Measurements from ENCODE around the gene CNTF. TPM values are rescaled to one million over a fixed set of nuclear protein-coding genes. Genes with fewer than 3 reads are reported as not detected.

Gene CNTF
- total RNA-seq, 1 experiment from 2014 or later: 1.6 TPM

DNA sequence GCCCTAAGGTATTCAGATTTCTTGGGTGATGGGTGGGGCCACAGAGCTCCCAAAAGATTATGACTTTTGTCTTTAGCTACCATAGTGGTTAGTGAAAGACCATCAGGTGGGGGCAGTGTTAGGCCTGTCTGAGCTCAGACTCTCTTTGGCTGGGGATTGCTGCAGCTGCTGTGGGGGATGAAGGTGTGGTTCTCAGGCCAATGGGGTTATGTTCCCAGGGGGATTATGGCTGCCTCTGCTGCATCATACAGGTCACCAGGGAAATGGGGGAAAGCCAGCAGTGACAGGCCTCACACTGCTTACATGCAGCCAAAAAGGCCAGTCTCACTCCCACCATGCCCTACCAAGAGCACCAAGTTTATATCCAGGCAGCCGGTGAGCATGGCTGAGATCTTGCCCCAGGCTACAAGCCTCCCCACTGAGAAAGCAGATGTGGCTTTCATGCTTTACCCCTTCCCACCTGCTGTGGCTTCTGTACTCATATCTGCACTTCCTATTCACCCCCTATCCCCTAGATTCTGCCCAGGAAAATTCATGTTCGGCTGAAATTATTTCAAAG is 24.8 kb downstream of the CNTF start:
- H3K27me3 ChIP-seq: no peaks in the 10 kb centered on the region
- H3K36me3 ChIP-seq: no peaks in the 10 kb centered on the region
- H3K9me3 ChIP-seq (replicated peaks): no peaks in the 10 kb centered on the region
- DNase-seq: peak; percentile 78 to 86
- H3K27ac ChIP-seq: peak overlapping the region; percentile 55
- H3K4me3 ChIP-seq: no peak overlapping the region; the same call in 1 of the 2 replicates
- H3K4me1 ChIP-seq: peaks cover 14% of the 10 kb centered on the region

DNA sequence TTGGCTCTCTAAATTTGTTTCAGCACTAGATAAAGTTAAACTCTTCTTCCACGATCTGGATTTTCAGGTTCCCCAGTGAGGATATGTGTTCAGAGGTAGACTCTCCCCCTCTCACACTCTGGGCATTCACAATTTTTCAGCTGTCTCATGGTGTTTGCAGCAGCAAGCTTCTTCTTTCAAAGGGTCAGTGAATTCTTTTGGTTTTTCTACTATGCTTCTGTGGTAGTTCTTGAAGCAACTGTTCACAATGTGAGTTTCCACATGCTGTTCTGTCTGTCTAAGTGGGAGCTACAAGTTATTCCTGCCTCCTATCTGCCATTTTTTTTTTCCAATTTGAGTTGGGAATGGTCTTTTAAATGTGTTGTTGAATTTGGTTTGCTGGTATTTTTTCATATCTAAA is 25.4 kb downstream of the CNTF start:
- peaks cover 14% of the 10 kb centered on the region for H3K4me1 ChIP-seq
- H3K4me3 ChIP-seq: no peak overlapping the region; the same call in 1 of the 2 replicates
- H3K9me3 ChIP-seq (replicated peaks): no peaks in the 10 kb centered on the region
- H3K36me3 ChIP-seq: no peaks in the 10 kb centered on the region
- peak overlapping the region; percentile 55 for H3K27ac ChIP-seq
- peak in 1 of 2 experiments; percentile 40 for DNase-seq
- H3K27me3 ChIP-seq: no peaks in the 10 kb centered on the region

DNA sequence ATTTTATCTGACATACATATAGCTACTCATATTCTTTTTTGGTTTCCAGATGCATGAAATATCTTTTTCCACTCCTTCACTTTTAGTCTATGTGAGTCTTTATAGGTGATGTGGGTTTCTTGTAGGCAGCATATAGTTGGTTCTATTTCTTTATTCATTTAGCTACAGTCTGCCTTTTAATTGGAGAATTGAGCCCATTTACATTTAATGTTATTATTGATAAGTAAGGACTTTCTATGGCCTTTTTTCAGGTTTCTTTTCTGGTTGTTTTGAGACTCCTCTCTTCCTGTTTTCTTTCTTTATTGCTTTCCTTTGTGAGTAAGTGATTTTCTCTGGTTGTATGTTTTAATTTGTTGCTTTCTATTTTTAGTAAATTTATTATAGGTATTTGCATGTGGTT is 27.2 kb downstream of the CNTF start:
- no peak for DNase-seq
- H3K9me3 ChIP-seq (replicated peaks): no peaks in the 10 kb centered on the region
- no peak overlapping the region for H3K4me3 ChIP-seq
- no peaks in the 10 kb centered on the region for H3K27me3 ChIP-seq
- H3K36me3 ChIP-seq: no peaks in the 10 kb centered on the region
- H3K4me1 ChIP-seq: peaks cover 14% of the 10 kb centered on the region
- no peak overlapping the region for H3K27ac ChIP-seq

DNA sequence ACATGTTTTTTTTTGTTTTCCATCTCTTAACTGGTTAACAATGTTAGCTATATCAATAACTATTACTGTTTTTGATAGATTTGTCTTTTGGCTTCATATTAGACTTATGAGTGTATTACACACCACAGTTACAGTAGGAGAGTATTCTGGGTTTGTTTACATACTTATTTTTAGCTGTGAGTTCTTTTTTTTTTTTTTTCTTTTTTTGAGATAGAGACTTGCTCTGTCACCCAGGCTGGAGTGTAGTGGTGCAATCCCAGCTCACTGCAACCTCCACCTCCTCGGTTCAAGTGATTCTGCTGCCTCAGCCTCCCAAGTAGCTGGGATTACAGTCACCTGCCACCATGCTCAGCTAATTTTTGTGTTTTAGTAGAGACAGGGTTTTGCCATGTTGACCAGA is 28.0 kb downstream of the CNTF start:
- no peak for DNase-seq

DNA sequence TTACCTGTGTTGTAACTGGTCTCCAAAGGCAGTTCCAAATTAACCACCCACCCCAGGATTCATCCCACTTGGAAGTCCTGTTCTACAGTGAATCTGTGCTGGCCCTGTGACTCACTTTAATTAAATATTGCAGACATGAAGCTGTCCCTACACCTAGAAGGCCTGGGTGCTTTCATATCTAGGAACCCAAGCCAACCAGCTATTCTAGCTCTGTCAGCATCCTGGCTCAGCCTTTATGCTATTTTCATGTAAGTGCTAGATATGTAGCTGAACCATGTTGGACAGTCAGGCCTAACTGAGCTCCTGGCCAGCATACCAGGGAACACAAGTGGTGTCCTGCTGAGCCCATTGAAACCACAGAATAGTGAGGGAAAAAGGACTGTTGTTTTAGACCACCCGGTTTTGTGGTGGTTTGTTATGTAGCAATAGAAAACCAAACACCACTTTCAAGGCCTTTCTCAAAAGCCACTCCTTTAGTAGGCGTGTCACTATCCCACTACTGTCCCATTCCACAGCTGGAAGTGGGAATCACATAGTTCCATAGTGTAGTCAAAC is 30.3 kb downstream of the CNTF start:
- no peaks in the 10 kb centered on the region for H3K27me3 ChIP-seq
- H3K27ac ChIP-seq: no peak overlapping the region
- no peaks in the 10 kb centered on the region for H3K9me3 ChIP-seq (replicated peaks)
- peak in 1 of 2 experiments; percentile 21 for DNase-seq
- H3K4me3 ChIP-seq: no peak overlapping the region
- peaks cover 4% of the 10 kb centered on the region for H3K4me1 ChIP-seq
- H3K36me3 ChIP-seq: no peaks in the 10 kb centered on the region

More for the DNA sequence above, 28.0 kb downstream of the CNTF start:
- Histone ChIP-seq H3K9me3 (replicated peaks) (no peaks in the 10 kb centered on the region), H3K4me3 (no peak overlapping the region), H3K27ac (no peak overlapping the region), H3K4me1 (peaks cover 14% of the 10 kb centered on the region), H3K27me3 (no peaks in the 10 kb centered on the region), H3K36me3 (no peaks in the 10 kb centered on the region)

DNA sequence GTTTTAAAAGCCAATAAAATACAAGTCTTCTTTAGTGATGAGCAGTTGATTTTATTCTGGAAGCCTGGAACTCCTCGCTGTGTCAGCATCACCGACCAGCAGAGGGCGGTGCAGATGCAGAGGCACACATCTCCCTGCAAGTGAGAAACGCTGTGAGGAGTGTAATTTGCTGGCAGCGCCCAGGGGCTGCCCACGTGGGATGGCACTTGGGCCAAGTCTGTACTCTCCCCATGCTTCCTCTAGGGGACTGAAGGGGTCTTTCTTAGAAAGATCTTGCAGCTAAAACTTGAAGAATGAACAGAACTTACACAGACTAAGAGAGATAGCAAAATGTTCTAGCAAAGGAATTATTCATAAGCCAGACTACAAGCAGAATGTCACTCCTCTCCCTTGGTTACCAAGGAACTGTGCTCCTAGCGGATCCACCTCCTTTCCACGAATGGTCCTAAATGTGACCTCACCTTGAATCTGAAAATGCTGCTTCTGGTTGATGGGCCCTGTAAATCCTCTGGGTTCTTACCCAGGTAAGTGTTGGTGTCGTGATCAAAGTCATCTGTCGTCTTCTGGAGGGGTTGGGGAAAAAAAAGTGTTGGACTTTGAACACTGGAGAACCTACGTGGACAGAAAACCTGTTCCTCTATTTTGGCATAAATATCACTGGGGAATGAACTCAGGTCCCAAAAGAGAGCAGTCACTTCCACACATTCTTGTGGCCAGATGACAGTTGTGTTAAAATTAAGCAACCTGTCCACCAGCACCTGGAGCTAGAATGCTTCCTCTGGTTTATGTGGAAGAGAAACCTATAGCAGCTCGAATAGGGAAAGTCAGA is 31.8 kb downstream of the CNTF start:
- Histone ChIP-seq H3K27ac (no peak overlapping the region), H3K9me3 (replicated peaks) (no peaks in the 10 kb centered on the region), H3K4me3 (no peak overlapping the region), H3K4me1 (no peaks in the 10 kb centered on the region), H3K36me3 (no peaks in the 10 kb centered on the region), H3K27me3 (no peaks in the 10 kb centered on the region)
- peak; percentile 57 to 77 for DNase-seq

DNA sequence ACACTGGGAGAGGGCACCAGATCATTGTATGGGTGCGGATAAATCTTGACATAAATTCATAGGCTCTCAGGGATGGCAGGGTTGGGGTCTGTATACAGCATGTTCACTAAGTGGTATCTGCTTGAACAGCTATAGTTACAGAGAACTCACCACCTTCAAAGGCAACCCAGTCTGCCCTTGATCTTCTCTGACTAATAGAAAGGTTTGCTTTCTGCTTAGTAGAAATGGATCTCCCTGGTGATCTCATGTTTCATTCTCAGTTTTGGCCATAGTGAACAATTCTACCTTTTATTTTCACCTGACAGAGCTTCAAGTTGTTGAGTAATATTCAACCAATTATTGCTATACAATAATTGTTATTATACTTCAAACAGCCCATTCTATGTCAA is 32.4 kb downstream of the CNTF start:
- Histone ChIP-seq H3K27ac (no peak overlapping the region), H3K27me3 (no peaks in the 10 kb centered on the region), H3K4me3 (no peak overlapping the region), H3K36me3 (no peaks in the 10 kb centered on the region), H3K4me1 (no peaks in the 10 kb centered on the region), H3K9me3 (replicated peaks) (no peaks in the 10 kb centered on the region)
- DNase-seq: no peak

DNA sequence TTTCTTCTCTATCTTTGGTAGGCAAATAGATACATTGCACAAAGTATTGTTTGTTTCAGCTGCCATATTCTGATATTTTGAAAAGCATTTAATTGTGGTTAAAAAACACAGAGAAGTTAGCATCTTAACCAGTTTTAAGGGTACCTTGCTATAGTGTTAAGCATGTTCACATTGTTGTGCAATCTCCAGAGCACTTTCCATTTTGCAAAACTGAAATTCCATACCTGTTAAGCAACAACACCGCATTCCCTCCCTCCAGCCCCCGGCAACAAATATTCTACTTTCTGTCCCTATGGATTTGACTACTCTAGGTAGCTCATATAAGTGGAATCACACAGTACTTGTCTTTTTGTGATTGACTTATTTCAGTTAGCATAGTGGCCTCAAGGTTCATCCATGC is 33.9 kb downstream of the CNTF start:
- no peak for DNase-seq
- no peak overlapping the region for H3K27ac ChIP-seq
- H3K27me3 ChIP-seq: no peaks in the 10 kb centered on the region
- H3K4me1 ChIP-seq: no peaks in the 10 kb centered on the region
- H3K9me3 ChIP-seq (replicated peaks): no peaks in the 10 kb centered on the region
- no peak overlapping the region for H3K4me3 ChIP-seq
- H3K36me3 ChIP-seq: no peaks in the 10 kb centered on the region

DNA sequence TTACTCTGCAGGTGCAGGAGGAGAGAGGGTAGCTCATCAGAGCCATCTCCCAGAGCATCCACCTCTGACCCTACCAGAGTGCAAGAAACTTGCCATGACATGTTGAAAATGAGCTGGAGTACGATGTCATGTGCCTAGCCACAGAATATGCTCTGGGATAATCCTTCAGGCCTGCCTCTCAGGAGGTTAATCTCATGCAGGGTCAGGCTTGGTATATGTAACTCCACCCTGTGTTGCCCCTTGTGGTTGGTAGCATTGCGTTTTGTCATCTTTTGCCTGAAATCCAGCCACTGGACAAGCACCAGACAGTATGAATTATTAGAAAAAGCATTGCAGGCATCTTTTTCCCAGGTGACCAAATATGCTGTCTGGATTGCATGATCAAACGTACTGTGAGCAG is 36.2 kb downstream of the CNTF start:
- no peaks in the 10 kb centered on the region for H3K4me1 ChIP-seq
- no peak for DNase-seq
- no peak overlapping the region for H3K4me3 ChIP-seq
- H3K36me3 ChIP-seq: no peaks in the 10 kb centered on the region
- no peaks in the 10 kb centered on the region for H3K9me3 ChIP-seq (replicated peaks)
- no peaks in the 10 kb centered on the region for H3K27me3 ChIP-seq
- no peak overlapping the region for H3K27ac ChIP-seq

DNA sequence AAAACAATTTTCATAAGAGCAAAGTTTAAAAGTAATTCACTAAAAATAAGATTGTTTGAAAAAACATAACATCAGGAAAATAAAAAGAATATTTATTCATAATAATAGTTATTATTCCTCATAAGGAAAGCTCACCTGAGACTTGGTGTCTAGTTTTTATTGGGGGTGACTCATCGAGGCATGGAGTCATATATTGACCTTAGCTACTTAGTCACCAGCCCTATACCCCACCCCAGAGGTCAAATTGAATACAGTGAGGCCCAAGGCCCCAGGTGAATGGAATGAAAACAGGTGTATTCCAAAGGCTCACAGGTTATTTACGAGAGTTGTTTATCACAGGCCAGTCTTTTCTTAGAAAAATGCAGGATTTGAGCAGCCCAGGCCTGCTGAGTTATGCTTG is 36.9 kb downstream of the CNTF start:
- no peak overlapping the region for H3K27ac ChIP-seq
- H3K27me3 ChIP-seq: no peaks in the 10 kb centered on the region
- no peaks in the 10 kb centered on the region for H3K9me3 ChIP-seq (replicated peaks)
- DNase-seq: no peak
- H3K36me3 ChIP-seq: no peaks in the 10 kb centered on the region
- H3K4me3 ChIP-seq: no peak overlapping the region
- H3K4me1 ChIP-seq: no peaks in the 10 kb centered on the region

DNA sequence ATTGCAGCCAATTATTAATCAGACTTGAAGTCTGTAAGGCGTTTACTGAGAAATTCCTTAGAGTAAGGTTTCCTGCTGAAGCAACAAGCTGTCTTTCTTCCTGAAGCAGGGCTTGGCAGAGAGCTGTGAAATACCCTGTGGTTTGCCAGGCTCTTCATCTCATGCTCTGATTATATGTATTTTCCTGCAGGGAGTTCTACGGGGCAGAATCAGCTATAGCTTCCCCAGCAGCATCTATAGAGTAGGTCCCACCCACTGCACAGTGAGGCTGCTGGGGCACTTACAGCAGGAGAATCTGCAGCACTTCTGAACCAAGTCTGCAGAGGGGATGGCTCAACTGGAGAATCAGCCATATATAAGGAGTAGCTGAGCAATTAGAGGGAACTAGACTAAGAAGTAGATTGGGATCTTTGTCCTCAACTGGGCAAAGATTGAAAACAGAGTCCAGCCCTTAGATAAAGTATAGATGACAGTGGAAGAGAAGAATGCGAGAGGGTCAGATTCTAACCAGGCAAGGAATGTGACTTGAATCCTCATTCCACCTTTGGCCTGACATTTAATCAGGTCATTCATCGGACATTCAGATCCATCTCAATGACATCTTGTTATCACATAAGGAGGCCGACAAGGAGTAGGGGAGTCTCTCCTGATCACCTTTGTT is 37.6 kb downstream of the CNTF start:
- H3K27me3 ChIP-seq: no peaks in the 10 kb centered on the region
- H3K36me3 ChIP-seq: no peaks in the 10 kb centered on the region
- DNase-seq: no peak
- no peak overlapping the region for H3K4me3 ChIP-seq
- H3K9me3 ChIP-seq (replicated peaks): no peaks in the 10 kb centered on the region
- H3K4me1 ChIP-seq: no peaks in the 10 kb centered on the region
- H3K27ac ChIP-seq: no peak overlapping the region

DNA sequence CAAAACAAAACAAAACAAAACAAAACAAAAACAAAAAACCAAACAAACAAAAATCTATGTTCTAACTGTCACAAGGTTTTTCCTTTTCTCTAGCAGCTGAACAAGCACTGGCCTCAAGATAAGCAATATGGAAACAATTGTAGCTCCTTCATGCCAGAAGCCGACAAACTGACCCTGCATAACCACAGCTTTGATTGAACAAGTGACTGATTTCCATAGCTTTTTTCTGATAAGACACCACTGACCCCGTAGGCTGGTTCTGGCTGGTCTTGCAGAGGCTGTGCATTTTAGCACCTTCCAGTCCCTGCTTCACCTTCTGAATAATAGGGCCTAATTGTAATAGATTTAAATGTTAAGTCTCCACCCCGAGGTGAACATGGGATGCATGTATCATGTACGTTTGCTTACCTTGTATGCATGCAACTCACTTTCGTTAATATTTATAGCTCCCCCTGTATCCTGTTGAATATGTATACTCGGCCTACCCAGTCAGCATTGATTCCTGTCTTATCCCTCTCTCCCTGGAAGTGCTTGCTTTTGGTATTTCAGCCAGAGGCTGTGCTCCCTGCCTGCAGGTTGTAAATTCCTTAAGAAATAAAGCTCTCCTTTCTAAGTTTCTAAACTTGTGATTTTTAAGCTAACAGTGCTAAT is 49.6 kb downstream of the CNTF start:
- H3K27ac ChIP-seq: no peak overlapping the region
- no peak for DNase-seq
- H3K9me3 ChIP-seq (replicated peaks): no peaks in the 10 kb centered on the region
- H3K27me3 ChIP-seq: peaks cover 11% of the 10 kb centered on the region; the same call in 1 of the 2 replicates
- H3K4me1 ChIP-seq: no peaks in the 10 kb centered on the region
- no peaks in the 10 kb centered on the region for H3K36me3 ChIP-seq
- no peak overlapping the region for H3K4me3 ChIP-seq

DNA sequence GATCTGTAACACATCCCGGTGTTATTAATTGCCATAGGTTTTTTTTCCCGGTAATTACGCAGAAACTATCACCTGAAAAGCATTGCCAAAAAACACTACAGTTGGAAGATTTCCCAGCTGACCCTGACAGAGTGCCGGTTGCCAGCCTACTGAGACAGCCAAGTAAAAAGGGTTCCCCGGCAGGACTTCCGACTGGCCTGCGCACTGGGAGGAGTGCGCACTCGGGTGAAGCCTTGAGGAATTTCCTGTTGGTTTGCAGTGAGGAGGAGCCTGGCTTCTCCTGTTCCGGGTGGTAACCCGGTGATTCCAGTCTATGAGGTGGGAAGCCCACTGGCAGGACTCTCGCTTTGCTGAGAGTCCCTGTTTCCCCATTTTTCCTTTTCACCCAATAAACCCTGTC is 52.1 kb downstream of the CNTF start:
- Histone ChIP-seq H3K27me3 (peaks cover 11% of the 10 kb centered on the region; the same call in 1 of the 2 replicates), H3K4me3 (no peak overlapping the region), H3K27ac (no peak overlapping the region), H3K36me3 (no peaks in the 10 kb centered on the region), H3K4me1 (no peaks in the 10 kb centered on the region), H3K9me3 (replicated peaks) (no peaks in the 10 kb centered on the region)
- DNase-seq: no peak

Measured in SJCRH30 (cell line).